Naive thymus-derived CD4-positive, alpha-beta T cell (primary cell): ENCODE measurements around the gene MVK. TPM values are rescaled to one million over a fixed set of nuclear protein-coding genes. Genes with fewer than 3 reads are reported as not detected.
"Not testable (repeated sequence)": the region's sequence is repeated elsewhere in the genome, so short reads cannot be mapped to it uniquely, and the experiment has no call there.

Experiments
- ATAC-seq: fragments of 150-1000 bp; cut with Tn5 transposase; 2 replicates; pipeline ENCODE4 v1.10.0; 2021; ENCODE audit warnings: mild to moderate bottlenecking, moderate library complexity
- CTCF ChIA-PET: fragments of 350-600 bp; sonication (Branson Sonifier 250); formaldehyde crosslinking; loops from one replicate; lab custom pipeline; 2021; ENCODE audit warnings: antibody characterized with exemption; lab: Charles Lee
- POLR2A ChIA-PET: fragments of 350-600 bp; sonication (Branson Sonifier 250); formaldehyde crosslinking; loops from one replicate; lab custom pipeline; 2021; ENCODE audit warnings: antibody characterized with exemption, inconsistent platforms; lab: Charles Lee
- DNase-seq, 9 donors: peaks; one replicate each; pipeline versions ENCODE4 v3.0.0 to v3.0.0-alpha.2; 2020 to 2022; ENCODE audit warnings: mixed read lengths in 1 of 9
- H3K27ac ChIP-seq: one replicate; pipeline ENCODE4 v1.7.0; 2013; ENCODE audit warnings: mild to moderate bottlenecking, low read depth, low read length, moderate library complexity
- H3K27me3 ChIP-seq, 2 donors: one replicate each; pipeline ENCODE4 v1.7.0; 2013; ENCODE audit warnings: low read length in 2 of 2, mild to moderate bottlenecking in 2 of 2, moderate library complexity in 2 of 2; ENCODE audit not compliant: control insufficient read depth in 2 of 2, insufficient read depth in 2 of 2
- H3K36me3 ChIP-seq, 3 experiments: 1 replicate in 2 of 3; 2 replicates in 1 of 3; pipeline ENCODE4 v1.7.0; 2013; ENCODE audit warnings: low read length in 3 of 3, mild to moderate bottlenecking in 3 of 3, moderate library complexity in 1 of 3; ENCODE audit not compliant: insufficient read depth in 3 of 3, control insufficient read depth in 2 of 3
- H3K4me1 ChIP-seq, 2 donors: one replicate each; pipeline ENCODE4 v1.7.0; 2013; ENCODE audit warnings: low read length in 2 of 2, mild to moderate bottlenecking in 2 of 2, moderate library complexity in 1 of 2; ENCODE audit not compliant: control insufficient read depth in 2 of 2, insufficient read depth in 2 of 2
- H3K4me3 ChIP-seq: 2 replicates; pipeline ENCODE4 v1.7.0; 2013; ENCODE audit warnings: mild to moderate bottlenecking, low read length
- H3K9me3 ChIP-seq, 3 experiments: 1 replicate in 2 of 3; 2 replicates in 1 of 3; pipeline ENCODE4 v1.7.0; 2013; ENCODE audit warnings: low read length in 3 of 3; ENCODE audit not compliant: control insufficient read depth in 2 of 3
- H3K27ac Mint-ChIP-seq, 9 donors: one replicate each; pipeline ENCODE4 v1.8.0; 2020 to 2022; ENCODE audit warnings: mixed read lengths in 9 of 9, mild to moderate bottlenecking in 8 of 9, moderate library complexity in 5 of 9, inconsistent platforms in 2 of 9
- H3K27me3 Mint-ChIP-seq, 5 donors: one replicate each; pipeline ENCODE4 v1.8.0; 2021 to 2022; ENCODE audit warnings: mixed read lengths in 5 of 5, mild to moderate bottlenecking in 1 of 5
- H3K36me3 Mint-ChIP-seq, 5 donors: one replicate each; pipeline ENCODE4 v1.8.0; 2020 to 2022; ENCODE audit warnings: mixed read lengths in 5 of 5, mild to moderate bottlenecking in 3 of 5, inconsistent platforms in 1 of 5
- H3K4me1 Mint-ChIP-seq, 7 donors: one replicate each; pipeline ENCODE4 v1.8.0; 2020 to 2022; ENCODE audit warnings: mixed read lengths in 7 of 7, mild to moderate bottlenecking in 3 of 7, inconsistent platforms in 1 of 7
- H3K4me3 Mint-ChIP-seq, 10 donors: one replicate each; pipeline ENCODE4 v1.8.0; 2020 to 2022; ENCODE audit warnings: mild to moderate bottlenecking in 10 of 10, mixed read lengths in 10 of 10, moderate library complexity in 6 of 10, inconsistent platforms in 2 of 10
- H3K9me3 Mint-ChIP-seq, 11 donors: one replicate each; pipeline ENCODE4 v1.8.0; 2020 to 2022; ENCODE audit warnings: mixed read lengths in 11 of 11, mild to moderate bottlenecking in 4 of 11, inconsistent platforms in 1 of 11, moderate library complexity in 1 of 11
- intact Hi-C, 2 donors: fragments of 100-400 bp; cut with micrococcal nuclease; formaldehyde crosslinking; loops; one replicate each; pipeline ENCODE4 v1.15.1; 2023
- polyA plus RNA-seq, 2 donors: library from polyadenylated mRNA; unstranded; fragments of 300-500 nt; fragmentation: Illumina TruSeq; gene quantifications; one replicate each; pipeline ENCODE4 v1.2.3, GENCODE V29; 2021
- total RNA-seq, 6 experiments: library from RNA in 5 of 6; stranded (reverse) in 5 of 6; gene quantifications; 1 replicate in 5 of 6; 2 replicates in 1 of 6; pipeline ENCODE4 v1.2.3 and lab custom pipeline; 2021 to 2026

Gene MVK
- total and polyA plus RNA-seq, 7 experiments from 2014 or later: 1.7 to 14.8 (median 11.7) TPM

GRCh38 chr12:109598428-109598854 lies 24.8 kb downstream of the MVK start:
- H3K4me1 Mint-ChIP-seq: peaks cover 8 to 32% (median 26%) of the 10 kb centered on the region in 7 donors
- CTCF ChIA-PET: interaction anchor here (0.7 to 3.3 kb wide), 6 partner anchors 24 to 247 kb away, joined by 3 to 27 read pairs (median 4); partner anchors contain the start of gene MVK
- ATAC-seq (no peak), DNase-seq (no peak)
- H3K27ac Mint-ChIP-seq: no peak overlapping the region
- H3K36me3 Mint-ChIP-seq: peaks cover 0 to 4% (median 0%) of the 10 kb centered on the region in 5 donors
- peaks cover 5 to 9% of the 10 kb centered on the region in 2 donors for H3K4me1 ChIP-seq
- H3K4me3 Mint-ChIP-seq: no peak overlapping the region
- no peaks in the 10 kb centered on the region for H3K27me3 ChIP-seq
- H3K9me3 Mint-ChIP-seq: no peaks in the 10 kb centered on the region
- POLR2A ChIA-PET: interaction anchor here (0.6 kb wide), 1 partner anchor 1842 kb away, joined by 5 read pairs; no protein-coding TSS in a partner anchor
- H3K36me3 ChIP-seq: no peaks in the 10 kb centered on the region
- H3K27ac ChIP-seq: no peak overlapping the region
- no peak overlapping the region for H3K4me3 ChIP-seq
- H3K9me3 ChIP-seq: no peaks in the 10 kb centered on the region
- H3K27me3 Mint-ChIP-seq: peaks cover 0 to 5% (median 0%) of the 10 kb centered on the region in 5 donors
- intact Hi-C loops: no loop called here

DNA sequence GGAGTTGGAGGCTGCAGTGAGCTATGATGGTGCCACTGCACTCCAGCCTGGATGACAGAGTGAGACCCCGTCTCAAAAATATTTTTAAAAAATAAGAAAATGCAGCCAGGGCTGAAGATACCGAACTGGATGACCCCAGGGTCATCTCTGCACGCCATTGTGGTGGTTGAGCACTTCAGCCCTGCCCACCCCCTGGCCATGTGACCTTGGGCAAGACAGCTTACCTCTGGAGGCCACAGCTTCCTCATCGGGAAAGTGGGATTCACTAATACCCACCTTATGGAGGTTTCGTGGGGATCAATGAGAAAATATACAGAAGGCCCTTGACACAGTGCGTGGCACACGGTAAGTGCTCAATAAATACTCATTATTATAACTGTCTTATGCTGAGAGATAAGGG lies 25.5 kb downstream of the MVK start:
- POLR2A ChIA-PET: no interaction called here
- ATAC-seq: no peak
- no peak for DNase-seq

GRCh38 chr12:109600481-109600880 lies 26.9 kb downstream of the MVK start:
- ChIA-PET CTCF (interaction anchor here (0.6 to 0.7 kb wide), 2 partner anchors 22 to 577 kb away, joined by 3 read pairs; no protein-coding TSS in a partner anchor), POLR2A (interaction anchor here (0.7 kb wide), 1 partner anchor 1145 kb away, joined by 3 read pairs; no protein-coding TSS in a partner anchor)
- Mint-ChIP-seq H3K4me1 (peaks cover 4 to 17% (median 12%) of the 10 kb centered on the region in 7 donors), H3K9me3 (no peaks in the 10 kb centered on the region), H3K36me3 (no peaks in the 10 kb centered on the region), H3K27me3 (peaks cover 0 to 14% (median 4%) of the 10 kb centered on the region in 5 donors), H3K27ac (no peak overlapping the region), H3K4me3 (no peak overlapping the region)
- intact Hi-C loops: no loop called here
- no peaks in the 10 kb centered on the region for H3K27me3 ChIP-seq
- H3K9me3 ChIP-seq: no peaks in the 10 kb centered on the region
- DNase-seq (no peak), ATAC-seq (no peak)
- no peaks in the 10 kb centered on the region for H3K36me3 ChIP-seq
- peaks cover 0 to 4% of the 10 kb centered on the region in 2 donors for H3K4me1 ChIP-seq
- H3K27ac ChIP-seq: no peak overlapping the region
- no peak overlapping the region for H3K4me3 ChIP-seq

More for the DNA sequence above, 25.5 kb downstream of the MVK start:
- no peaks in the 10 kb centered on the region for H3K36me3 ChIP-seq
- Mint-ChIP-seq H3K36me3 (peaks cover 0 to 1% (median 0%) of the 10 kb centered on the region in 5 donors), H3K27ac (no peak overlapping the region), H3K27me3 (peaks cover 0 to 5% (median 0%) of the 10 kb centered on the region in 5 donors), H3K4me3 (no peak overlapping the region), H3K9me3 (no peaks in the 10 kb centered on the region), H3K4me1 (peaks cover 8 to 29% (median 26%) of the 10 kb centered on the region in 7 donors)
- H3K9me3 ChIP-seq: no peaks in the 10 kb centered on the region
- H3K4me3 ChIP-seq: no peak overlapping the region
- no peak overlapping the region for H3K27ac ChIP-seq
- CTCF ChIA-PET: interaction anchor here (2.2 to 3.3 kb wide), 2 partner anchors 25 to 175 kb away, joined by 7 to 27 read pairs; partner anchors contain the start of gene MVK
- intact Hi-C loops: no loop called here
- no peaks in the 10 kb centered on the region for H3K27me3 ChIP-seq
- H3K4me1 ChIP-seq: peaks cover 5 to 9% of the 10 kb centered on the region in 2 donors

GRCh38 chr12:109600995-109601394 lies 27.4 kb downstream of the MVK start:
- Histone ChIP-seq H3K36me3 (no peaks in the 10 kb centered on the region), H3K4me3 (no peak overlapping the region), H3K4me1 (peaks cover 0 to 4% of the 10 kb centered on the region in 2 donors), H3K27ac (no peak overlapping the region), H3K9me3 (no peaks in the 10 kb centered on the region), H3K27me3 (no peaks in the 10 kb centered on the region)
- POLR2A ChIA-PET: interaction anchor here (0.7 kb wide), 1 partner anchor 1144 kb away, joined by 3 read pairs; no protein-coding TSS in a partner anchor
- ATAC-seq: no peak
- CTCF ChIA-PET: no interaction called here
- no peak for DNase-seq
- Mint-ChIP-seq H3K4me3 (no peak overlapping the region), H3K9me3 (no peaks in the 10 kb centered on the region), H3K36me3 (no peaks in the 10 kb centered on the region), H3K27me3 (peaks cover 0 to 15% (median 5%) of the 10 kb centered on the region in 5 donors), H3K4me1 (peaks cover 0 to 13% (median 8%) of the 10 kb centered on the region in 7 donors), H3K27ac (no peak overlapping the region)
- intact Hi-C loops: no loop called here

GRCh38 chr12:109601557-109601956 lies 28.0 kb downstream of the MVK start:
- no peaks in the 10 kb centered on the region for H3K36me3 Mint-ChIP-seq
- CTCF ChIA-PET: no interaction called here
- H3K4me1 Mint-ChIP-seq: peaks cover 0 to 13% (median 8%) of the 10 kb centered on the region in 7 donors
- H3K36me3 ChIP-seq: no peaks in the 10 kb centered on the region
- no peaks in the 10 kb centered on the region for H3K9me3 ChIP-seq
- H3K27ac ChIP-seq: no peak overlapping the region
- H3K4me1 ChIP-seq: peaks cover 0 to 4% of the 10 kb centered on the region in 2 donors
- intact Hi-C loops: no loop called here
- no peaks in the 10 kb centered on the region for H3K9me3 Mint-ChIP-seq
- peaks cover 0 to 15% (median 5%) of the 10 kb centered on the region in 5 donors for H3K27me3 Mint-ChIP-seq
- H3K27me3 ChIP-seq: no peaks in the 10 kb centered on the region
- no peak overlapping the region for H3K27ac Mint-ChIP-seq
- DNase-seq (no peak), ATAC-seq (no peak)
- no peak overlapping the region for H3K4me3 ChIP-seq
- no peak overlapping the region for H3K4me3 Mint-ChIP-seq
- POLR2A ChIA-PET: no interaction called here

DNA sequence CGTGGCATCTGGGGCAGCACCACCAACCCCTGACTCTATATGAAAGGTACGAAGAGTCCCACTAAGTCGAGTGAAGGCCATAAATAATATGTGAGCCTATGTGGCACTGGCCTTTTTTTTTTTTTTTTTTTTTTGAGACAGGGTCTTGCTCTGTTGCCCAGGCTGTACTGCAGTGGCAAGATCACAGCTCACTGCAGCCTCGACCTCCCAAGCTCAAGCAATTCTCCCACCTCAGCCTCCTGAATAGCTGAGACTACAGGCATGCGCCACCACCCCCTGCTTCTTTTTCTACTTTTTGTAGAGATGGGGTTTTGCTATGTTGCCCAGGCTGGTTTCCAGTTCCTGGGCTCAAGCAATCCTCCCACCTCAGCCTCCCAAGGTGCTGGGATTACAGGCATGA lies 28.5 kb downstream of the MVK start:
- DNase-seq, POLR2A ChIA-PET, H3K4me3 Mint-ChIP-seq, intact Hi-C loops, H3K27ac Mint-ChIP-seq, H3K4me3 ChIP-seq, H3K36me3 Mint-ChIP-seq, CTCF ChIA-PET, H3K9me3 Mint-ChIP-seq, H3K9me3 ChIP-seq, ATAC-seq, H3K27me3 ChIP-seq, H3K27ac ChIP-seq, H3K4me1 ChIP-seq, H3K36me3 ChIP-seq: not testable (repeated sequence)
- Mint-ChIP-seq H3K4me1 (peaks cover 0 to 13% (median 8%) of the 10 kb centered on the region in 7 donors), H3K27me3 (peaks cover 0 to 18% (median 5%) of the 10 kb centered on the region in 5 donors)

GRCh38 chr12:109604132-109604585 lies 30.6 kb downstream of the MVK start:
- no peak overlapping the region for H3K4me3 ChIP-seq
- H3K4me1 ChIP-seq: no peaks in the 10 kb centered on the region
- DNase-seq (no peak), ATAC-seq (no peak)
- H3K4me3 Mint-ChIP-seq: no peak overlapping the region
- intact Hi-C loops: no loop called here
- H3K36me3 Mint-ChIP-seq: no peaks in the 10 kb centered on the region
- H3K9me3 Mint-ChIP-seq: no peaks in the 10 kb centered on the region
- CTCF ChIA-PET: no interaction called here
- H3K27me3 Mint-ChIP-seq: peaks cover 0 to 30% (median 7%) of the 10 kb centered on the region in 5 donors
- H3K36me3 ChIP-seq: no peaks in the 10 kb centered on the region
- H3K27ac Mint-ChIP-seq: no peak overlapping the region
- H3K27me3 ChIP-seq: no peaks in the 10 kb centered on the region
- peaks cover 0 to 4% (median 0%) of the 10 kb centered on the region in 7 donors for H3K4me1 Mint-ChIP-seq
- POLR2A ChIA-PET: no interaction called here
- H3K9me3 ChIP-seq: no peaks in the 10 kb centered on the region
- H3K27ac ChIP-seq: no peak overlapping the region
